Right ventricle myocardium superior (tissue), 1 donor: ENCODE results near the gene CRYAB. TPM values are rescaled to one million over a fixed set of nuclear protein-coding genes. Genes with fewer than 3 reads are reported as not detected.

Source experiments
- ATAC-seq: fragments of 200-7000 bp; cut with Tn5 transposase; one replicate; pipeline ENCODE4 v1.9.1; 2020; ENCODE audit warnings: mild to moderate bottlenecking; ENCODE audit not compliant: poor library complexity
- DNase-seq: peaks from one replicate; pipeline ENCODE4 v3.0.0-alpha.2; 2020
- intact Hi-C: fragments of 100-400 bp; cut with DNase I; formaldehyde crosslinking; loops from one replicate; pipeline ENCODE4 v1.11.2; 2022
- total RNA-seq: library from RNA; stranded (reverse); fragmentation: NEBNext Ultra II Directional; extraction: Animal tissue kit (Norgen Biotek cat#: 25700); gene quantifications from one replicate; pipeline ENCODE4 v1.2.1, GENCODE V29; 2021
- donor health status: DM: no; HTN: yes; CAD: no; lungs with severe emphysema.

The CRYAB gene
- total RNA-seq, 1 donor from 2014 or later = 6,403 TPM

DNA sequence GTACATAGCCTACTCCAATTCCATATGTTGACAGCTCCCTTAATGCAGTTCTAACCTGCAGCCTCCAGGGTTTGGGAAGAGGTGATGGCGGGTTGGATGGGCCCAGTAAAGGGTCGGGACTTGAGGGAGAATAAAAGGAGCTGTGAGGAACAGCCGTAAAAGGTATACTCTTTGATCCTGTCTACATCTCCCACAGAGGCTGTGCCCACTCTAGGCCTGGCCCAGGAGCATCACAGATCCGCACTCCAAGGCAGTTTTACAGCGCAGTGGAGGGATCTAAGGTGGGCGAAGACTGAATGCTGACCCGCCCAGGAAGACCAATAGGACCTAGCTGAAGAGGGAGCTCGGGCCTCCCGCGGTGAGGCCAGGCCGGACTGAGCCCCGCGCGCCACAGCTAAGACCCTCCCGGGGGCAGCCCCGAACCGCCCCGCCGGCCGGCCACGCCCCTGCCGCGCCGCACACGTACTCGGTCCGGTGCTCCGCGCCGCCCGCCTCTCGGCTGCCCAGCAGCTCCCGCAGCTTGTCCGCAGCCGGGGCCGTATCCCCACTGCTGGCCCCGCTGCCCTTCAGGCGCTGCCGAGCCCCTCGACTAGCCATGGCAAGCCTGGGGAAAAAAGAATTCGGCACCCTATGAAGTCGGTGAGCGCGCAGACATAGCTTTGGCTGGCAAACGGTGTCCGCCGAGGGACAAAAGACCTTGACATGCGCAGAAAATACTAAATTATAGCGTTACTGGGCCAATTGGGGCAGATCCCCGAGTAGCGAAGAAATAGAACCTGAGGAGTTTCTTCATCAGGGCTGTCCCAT lies 40.5 kb downstream of the CRYAB start, which contains the start of gene ALG9:
TSS of gene ALG9 (minus strand) at position 696 of the 807 bp plus-strand sequence. CDS start at position 597, 99 bp downstream.
- ATAC-seq (peak; percentile 96), DNase-seq (peak; percentile 89)
- intact Hi-C loops = loop anchor here (10.0 kb wide), 1 partner anchor 214 kb away; the partner anchor contains the start of genes SDHD and TIMM8B

DNA sequence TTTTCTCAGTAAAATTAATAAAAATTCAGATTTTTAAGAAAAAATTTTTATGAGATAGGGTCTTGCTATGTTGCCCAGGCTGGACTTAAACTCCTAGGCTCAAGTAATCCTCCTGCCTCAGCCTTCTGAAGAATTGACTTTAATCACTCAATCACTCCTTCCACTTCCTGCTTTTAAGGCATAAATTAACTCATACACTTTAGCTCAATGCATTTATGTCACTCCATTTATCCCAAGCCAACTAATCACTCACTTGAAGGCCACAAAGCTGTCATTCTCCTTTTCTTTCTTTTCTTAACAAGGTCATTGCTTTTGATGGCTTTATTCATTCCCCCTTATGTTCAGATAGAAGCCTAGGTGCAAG lies 41.1 kb downstream of the CRYAB start:
- ATAC-seq = no peak
- intact Hi-C loops = loop anchor here (10.0 kb wide), 1 partner anchor 214 kb away; the partner anchor contains the start of genes SDHD and TIMM8B
- DNase-seq = no peak

- ATAC-seq (no peak), DNase-seq (no peak)
- intact Hi-C loops = loop anchor here (10.0 kb wide), 1 partner anchor 215 kb away; the partner anchor contains the start of genes SDHD and TIMM8B
Observed at GRCh38 chr11:111870113-111870512, 41.5 kb downstream of the CRYAB start.

GRCh38 chr11:111860257-111860656 lies 51.3 kb downstream of the CRYAB start:
- no peak for DNase-seq
- no peak for ATAC-seq
- intact Hi-C loops = no loop called here

Other genes starting within 250 kb of the CRYAB start
- 7.7 TPM for gene PPP2R1B, start 145.4 kb downstream of the CRYAB start, total RNA-seq
- gene ALG9, start 40.2 kb downstream of the CRYAB start, total RNA-seq = 12.4 TPM
- 0.86 TPM for gene FDXACB1, start 32.6 kb downstream of the CRYAB start, total RNA-seq
- 32.4 TPM for gene CFAP68, start 32.2 kb downstream of the CRYAB start, total RNA-seq
- 42.4 TPM for gene HSPB2, start 964 bp upstream of the CRYAB start, total RNA-seq
- 1.7 TPM for gene C11orf52, start 7.1 kb upstream of the CRYAB start, total RNA-seq
- 19.3 TPM for gene DIXDC1, start 25.6 kb upstream of the CRYAB start, total RNA-seq
- 154 TPM for gene DLAT, start 113.6 kb upstream of the CRYAB start, total RNA-seq
- gene PIH1D2, start 162.2 kb upstream of the CRYAB start, total RNA-seq = 1.3 TPM
- gene NKAPD1, start 162.5 kb upstream of the CRYAB start, total RNA-seq = 6.5 TPM
- 173 TPM for gene TIMM8B, start 175.0 kb upstream of the CRYAB start, total RNA-seq
- 255 TPM for gene SDHD, start 175.1 kb upstream of the CRYAB start, total RNA-seq